SK-N-SH (cell line): ENCODE measurements around the gene MEGF6. TPM values are rescaled to one million over a fixed set of nuclear protein-coding genes. Genes with fewer than 3 reads are reported as not detected.

Experiments
- CTCF ChIA-PET: fragments of 300-600, 350-600 bp; formaldehyde crosslinking; extraction: SDS; loops from one replicate; lab custom pipeline; 2021; lab: Yijun Ruan, JAX
- POLR2A ChIA-PET: fragments of 350-600 bp; sonication (Branson Sonifier 250); formaldehyde crosslinking; extraction: SDS; loops from one replicate; lab custom pipeline; 2020; ENCODE audit warnings: antibody characterized with exemption, inconsistent platforms; lab: Yijun Ruan, JAX
- DNase-seq: peaks from one replicate; pipeline ENCODE4 v3.0.0; 2012
- H2AFZ ChIP-seq: fragments of 200-600 bp; sonication (generic); 2 replicates; pipeline ENCODE4 v1.8.1; 2016; ENCODE audit warnings: antibody characterized with exemption, mild to moderate bottlenecking, low read depth
- H3F3A ChIP-seq: fragments of 200-600 bp; sonication (generic); replicated peaks from 2 replicates; pipeline ENCODE3; 2016; ENCODE audit warnings: antibody characterized with exemption, mild to moderate bottlenecking; ENCODE audit not compliant: insufficient read depth
- H3K27ac ChIP-seq, 2 experiments: fragments of 200-500 bp in 1 of 2; fragments of 200-600 bp in 1 of 2; sonication (Bioruptor generic) in 1 of 2; sonication (generic), shearing (Covaris generic) in 1 of 2; 2 replicates each; pipeline versions ENCODE4 v1.5.1 to v1.6.1; 2014 to 2016; ENCODE audit warnings: low read depth in 2 of 2, inconsistent platforms in 1 of 2, low read length in 1 of 2, mild to moderate bottlenecking in 1 of 2, mixed read lengths in 1 of 2
- H3K27me3 ChIP-seq: fragments of 200-600 bp; sonication (generic), shearing (Covaris generic); 2 replicates; pipeline ENCODE4 v1.6.1; 2016; ENCODE audit warnings: mixed run types; ENCODE audit not compliant: insufficient read depth
- H3K36me3 ChIP-seq, 2 experiments: fragments of 200-500 bp in 1 of 2; fragments of 200-600 bp in 1 of 2; sonication (Bioruptor generic) in 1 of 2; sonication (generic) in 1 of 2; replicated peaks in 1 of 2; 2 replicates each; pipeline versions ENCODE3 to v1.5.1; 2014 to 2016; ENCODE audit warnings: low read length in 1 of 2, mild to moderate bottlenecking in 1 of 2; ENCODE audit not compliant: insufficient read depth in 2 of 2, control insufficient read depth in 1 of 2
- H3K4me1 ChIP-seq, 2 experiments: fragments of 200-500 bp in 1 of 2; fragments of 200-600 bp in 1 of 2; sonication (Bioruptor generic) in 1 of 2; sonication (generic), shearing (Covaris generic) in 1 of 2; 2 replicates each; pipeline versions ENCODE4 v1.5.1 to v1.6.1; 2014 to 2016; ENCODE audit warnings: low read depth in 1 of 2, low read length in 1 of 2, mixed run types in 1 of 2; ENCODE audit not compliant: insufficient read depth in 2 of 2, control insufficient read depth in 1 of 2
- H3K4me2 ChIP-seq: fragments of 200-600 bp; sonication (generic), shearing (Covaris generic); 2 replicates; pipeline ENCODE4 v1.6.1; 2017; ENCODE audit warnings: mixed run types
- H3K4me3 ChIP-seq, 2 experiments: fragments of 200-500 bp in 1 of 2; fragments of 200-600 bp in 1 of 2; sonication (Bioruptor generic) in 1 of 2; sonication (generic), shearing (Covaris generic) in 1 of 2; 2 replicates each; pipeline versions ENCODE4 v1.5.1 to v1.8.1; 2014 to 2016; ENCODE audit warnings: low read depth in 2 of 2, inconsistent platforms in 1 of 2, low read length in 1 of 2, mild to moderate bottlenecking in 1 of 2, mixed read lengths in 1 of 2, moderate library complexity in 1 of 2
- H3K79me2 ChIP-seq: fragments of 200-600 bp; sonication (generic); 2 replicates; pipeline ENCODE4 v1.8.1; 2017; ENCODE audit warnings: mild to moderate bottlenecking; ENCODE audit not compliant: insufficient read depth
- H3K9ac ChIP-seq: fragments of 200-600 bp; sonication (generic); 2 replicates; pipeline ENCODE4 v1.6.1; 2017; ENCODE audit warnings: mixed run types
- H3K9me2 ChIP-seq: fragments of 200-600 bp; sonication (generic); 2 replicates; pipeline ENCODE4 v1.6.1; 2017; ENCODE audit warnings: mixed run types
- H3K9me3 ChIP-seq: fragments of 200-600 bp; sonication (generic); 2 replicates; pipeline ENCODE4 v1.6.1; 2017; ENCODE audit warnings: mixed run types, mild to moderate bottlenecking, moderate library complexity
- H4K20me1 ChIP-seq: fragments of 200-600 bp; sonication (generic); 2 replicates; pipeline ENCODE4 v1.6.1; 2017; ENCODE audit warnings: mild to moderate bottlenecking, mixed run types; ENCODE audit not compliant: insufficient read depth
- CHD2 ChIP-seq: fragments of 150-350 bp; IDR thresholded peaks from 2 replicates; pipeline ENCODE4 v1.6.1; 2018; ENCODE audit warnings: low read length; ENCODE audit not compliant: partially characterized antibody
- ELF1 ChIP-seq: IDR thresholded peaks from 2 replicates; pipeline ENCODE4 v1.4.0; 2012
- FOSL2 ChIP-seq: IDR thresholded peaks from 2 replicates; pipeline ENCODE4 v1.4.0; 2012; ENCODE audit warnings: low read depth, mild to moderate bottlenecking, moderate library complexity, borderline replicate concordance
- FOXJ3 ChIP-seq: sonication (generic); formaldehyde crosslinking; IDR thresholded peaks from 2 replicates; pipeline ENCODE4 v1.5.1; 2020; ENCODE audit warnings: mild to moderate bottlenecking, missing genetic modification reagents
- GATA2 ChIP-seq: sonication (generic); formaldehyde crosslinking; IDR thresholded peaks from 2 replicates; pipeline ENCODE4 v1.5.0; 2020; ENCODE audit warnings: mild to moderate bottlenecking, missing genetic modification reagents
- MAX ChIP-seq: IDR thresholded peaks from 2 replicates; pipeline ENCODE4 v1.4.0; 2012; ENCODE audit warnings: low read depth
- MXI1 ChIP-seq: IDR thresholded peaks from 2 replicates; pipeline ENCODE4 v1.6.1; 2012; ENCODE audit warnings: mild to moderate bottlenecking, low read depth, low read length, improper control_type of control experiment
- POLR2AphosphoS5 ChIP-seq: IDR thresholded peaks from 2 replicates; pipeline ENCODE4 v1.6.1; 2012; ENCODE audit warnings: low read depth, low read length
- RCOR1 ChIP-seq: fragments of 150-350 bp; IDR thresholded peaks from 2 replicates; pipeline ENCODE4 v1.6.1; 2017; ENCODE audit warnings: antibody characterized with exemption, low read length
- REST ChIP-seq: IDR thresholded peaks from 2 replicates; pipeline ENCODE4 v1.6.1; 2012; ENCODE audit warnings: mild to moderate bottlenecking, low read depth, low read length, moderate library complexity
- RXRA ChIP-seq: IDR thresholded peaks from 2 replicates; pipeline ENCODE4 v1.4.0; 2012; ENCODE audit warnings: low read depth, mild to moderate bottlenecking, borderline replicate concordance
- TAF1 ChIP-seq: IDR thresholded peaks from 2 replicates; pipeline ENCODE4 v1.6.1; 2012; ENCODE audit warnings: low read depth, mild to moderate bottlenecking, low read length, moderate library complexity, borderline replicate concordance
- TCF12 ChIP-seq: IDR thresholded peaks from 2 replicates; pipeline ENCODE4 v1.4.0; 2012
- USF1 ChIP-seq: IDR thresholded peaks from 2 replicates; pipeline ENCODE4 v1.4.0; 2012; ENCODE audit warnings: low read depth, borderline replicate concordance
- USF2 ChIP-seq: fragments of 150-350 bp; IDR thresholded peaks from 2 replicates; pipeline ENCODE4 v1.6.1; 2017; ENCODE audit warnings: antibody characterized with exemption, low read length, low read depth, borderline replicate concordance
- YY1 ChIP-seq: IDR thresholded peaks from 2 replicates; pipeline ENCODE4 v1.4.0; 2012; ENCODE audit warnings: low read depth, mild to moderate bottlenecking
- WGBS: methylation state at CpG from one replicate; pipeline ENCODE4 v1.1.6; 2017; ENCODE audit warnings: low lambda C conversion rate; 5-methylcytosine and 5-hydroxymethylcytosine counted together
- polyA plus RNA-seq, 3 experiments: library from polyadenylated mRNA; depleted of rRNA; stranded (reverse); fragments of >200 nt; gene quantifications; 2 replicates each; pipeline ENCODE4 v1.2.3, GENCODE V29; 2012

MEGF6 gene
- polyA plus RNA-seq, 1 of the 3 experiments (the other 2 are of a cell fraction), result 7.6 TPM

GRCh38 chr1:3442331-3442730 is 169.0 kb downstream of the MEGF6 start:
- DNase-seq, result no peak
- 17% methylated on average over 2 of the region's 13 CpGs for WGBS
- Histone ChIP-seq H3K4me2 (no peak overlapping the region), H2AFZ (no peak overlapping the region), H4K20me1 (no peaks in the 10 kb centered on the region), H3K27me3 (no peaks in the 10 kb centered on the region), H3F3A (no peaks in the 10 kb centered on the region), H3K4me3 (no peak overlapping the region), H3K9me2 (no peaks in the 10 kb centered on the region), H3K4me1 (no peaks in the 10 kb centered on the region), H3K27ac (no peak overlapping the region), H3K9me3 (no peaks in the 10 kb centered on the region), H3K36me3 (no peaks in the 10 kb centered on the region)
- POLR2A ChIA-PET, result no interaction called here
- TF ChIP-seq USF2 (no peak), TCF12 (no peak), ELF1 (no peak), POLR2AphosphoS5 (no peak), FOXJ3 (CRISPR knock-in tag) (no peak), MAX (no peak), RCOR1 (no peak), FOSL2 (no peak), MXI1 (no peak), GATA2 (no peak), YY1 (no peak)
- TF ChIP-seq, all 33 proteins: peak for 0
- no peaks in the 10 kb centered on the region for H3K79me2 ChIP-seq
- no peak overlapping the region for H3K9ac ChIP-seq
- CTCF ChIA-PET, result interaction anchor here (0.6 to 5.3 kb wide), 9 partner anchors 11 to 618 kb away, joined by 3 to 64 read pairs (median 3); no protein-coding TSS in a partner anchor

- no peak for DNase-seq
- H3K9me3 ChIP-seq, result no peaks in the 10 kb centered on the region
- no peaks in the 10 kb centered on the region for H4K20me1 ChIP-seq
- H3K4me3 ChIP-seq, result no peak overlapping the region
- no peak overlapping the region for H3K27ac ChIP-seq
- no peaks in the 10 kb centered on the region for H3K9me2 ChIP-seq
- 21% methylated on average over 4 of the region's 8 CpGs for WGBS
- TF ChIP-seq RXRA (no peak), TAF1 (no peak), POLR2AphosphoS5 (no peak), CHD2 (no peak), TCF12 (no peak), USF2 (no peak), RCOR1 (no peak), USF1 (no peak), REST (no peak)
- no peaks in the 10 kb centered on the region for H3F3A ChIP-seq
- H3K4me2 ChIP-seq, result no peak overlapping the region
- H3K9ac ChIP-seq, result no peak overlapping the region
- H3K4me1 ChIP-seq, result no peaks in the 10 kb centered on the region
- ChIA-PET CTCF (interaction anchor here (0.6 to 5.3 kb wide), 9 partner anchors 11 to 618 kb away, joined by 3 to 64 read pairs (median 3); no protein-coding TSS in a partner anchor), POLR2A (no interaction called here)
- H2AFZ ChIP-seq, result no peak overlapping the region
- H3K36me3 ChIP-seq, result no peaks in the 10 kb centered on the region
- no peaks in the 10 kb centered on the region for H3K27me3 ChIP-seq
- H3K79me2 ChIP-seq, result no peaks in the 10 kb centered on the region
These were observed 169.4 kb downstream of the MEGF6 start for GRCh38 chr1:3441880-3442279.
